ENCODE measurements around the gene CPT1B. TPM values are rescaled to one million over a fixed set of nuclear protein-coding genes. Genes with fewer than 3 reads are reported as not detected.
A peak's percentile ranks its signal among the peaks of the same experiment; 100 is the strongest.
"Not testable (repeated sequence)": the region's sequence is repeated elsewhere in the genome, so short reads cannot be mapped to it uniquely, and the experiment has no call there.

The CPT1B gene
- polyA plus RNA-seq, 1 experiment, result 4.3 TPM

- no peak overlapping the region for H3K4me3 ChIP-seq (ENCODE audit: low read depth, low read length)
- peaks cover 29% of the 10 kb centered on the region for H3K27me3 ChIP-seq (ENCODE audit: control insufficient read depth, insufficient read depth, low read length)
- POLR2A ChIA-PET, result interaction anchor here (1.0 kb wide), 1 partner anchor 19 kb away, joined by 3 read pairs; the partner anchor contains the start of gene SCO2
- CTCF ChIA-PET, result interaction anchor here (1.0 to 1.8 kb wide), 4 partner anchors 11 to 76 kb away, joined by 3 to 17 read pairs (median 6); partner anchors contain the start of gene SYCE3
- H3K36me3 ChIP-seq (ENCODE audit: control insufficient read depth, insufficient read depth, low read length), result no peaks in the 10 kb centered on the region
- no peak for TF ChIP-seq CTCF (IDR thresholded peaks at IDR 0.05; ENCODE audit: insufficient read depth, low read depth, low read length)
- no peak for DNase-seq (ENCODE audit: low read depth)
Measured at GRCh38 chr22:50544746-50545253, 33.4 kb downstream of the CPT1B start.

- no peaks in the 10 kb centered on the region for H3K36me3 ChIP-seq (ENCODE audit: control insufficient read depth, insufficient read depth, low read length)
- H3K27me3 ChIP-seq (ENCODE audit: control insufficient read depth, insufficient read depth, low read length), result peaks cover 26% of the 10 kb centered on the region
- TF ChIP-seq CTCF (IDR thresholded peaks at IDR 0.05; ENCODE audit: insufficient read depth, low read depth, low read length), result peak; percentile 68
- POLR2A ChIA-PET, result no interaction called here
- CTCF ChIA-PET, result interaction anchor here (1.7 to 1.8 kb wide), 2 partner anchors 11 to 77 kb away, joined by 4 to 7 read pairs; no protein-coding TSS in a partner anchor
- DNase-seq (ENCODE audit: low read depth), result no peak
- peak overlapping the region; percentile 18 for H3K4me3 ChIP-seq (ENCODE audit: low read depth, low read length)
Measured at GRCh38 chr22:50544078-50544745, 34.0 kb downstream of the CPT1B start.

- Histone ChIP-seq H3K36me3 (ENCODE audit: control insufficient read depth, insufficient read depth, low read length) (no peaks in the 10 kb centered on the region), H3K4me3 (ENCODE audit: low read depth, low read length) (no peak overlapping the region), H3K27me3 (ENCODE audit: control insufficient read depth, insufficient read depth, low read length) (peaks cover 15% of the 10 kb centered on the region)
- TF ChIP-seq CTCF (IDR thresholded peaks at IDR 0.05; ENCODE audit: insufficient read depth, low read depth, low read length), result no peak
- POLR2A ChIA-PET, result no interaction called here
- DNase-seq (ENCODE audit: low read depth), result no peak
- CTCF ChIA-PET, result interaction anchor here (0.9 to 3.2 kb wide), 4 partner anchors 15 to 23 kb away, joined by 3 to 15 read pairs (median 4); partner anchors contain the start of gene SYCE3
Measured at GRCh38 chr22:50542416-50542927, 35.8 kb downstream of the CPT1B start.

GRCh38 chr22:50541667-50542026, 36.6 kb downstream of the CPT1B start:
- POLR2A ChIA-PET; H3K4me3 ChIP-seq (ENCODE audit: low read depth, low read length); H3K36me3 ChIP-seq (ENCODE audit: control insufficient read depth, insufficient read depth, low read length): not testable (repeated sequence)
- H3K27me3 ChIP-seq (ENCODE audit: control insufficient read depth, insufficient read depth, low read length), result peaks cover 13% of the 10 kb centered on the region
- CTCF ChIA-PET, result interaction anchor here (0.9 to 3.2 kb wide), 4 partner anchors 16 to 24 kb away, joined by 3 to 15 read pairs (median 8); partner anchors contain the start of genes SCO2 and SYCE3
- peak; percentile 87 for DNase-seq (ENCODE audit: low read depth)

GRCh38 chr22:50540381-50540780, 37.8 kb downstream of the CPT1B start:
- TF ChIP-seq CTCF (IDR thresholded peaks at IDR 0.05; ENCODE audit: insufficient read depth, low read depth, low read length), result no peak
- peaks cover 4% of the 10 kb centered on the region for H3K27me3 ChIP-seq (ENCODE audit: control insufficient read depth, insufficient read depth, low read length)
- no peaks in the 10 kb centered on the region for H3K36me3 ChIP-seq (ENCODE audit: control insufficient read depth, insufficient read depth, low read length)
- ChIA-PET CTCF (interaction anchor here (0.6 to 3.2 kb wide), 9 partner anchors 8 to 80 kb away, joined by 3 to 15 read pairs (median 4); partner anchors contain the start of genes CPT1B, SCO2 and SYCE3), POLR2A (interaction anchor here (0.6 kb wide), 1 partner anchor 9 kb away, joined by 6 read pairs; no protein-coding TSS in a partner anchor)
- no peak overlapping the region for H3K4me3 ChIP-seq (ENCODE audit: low read depth, low read length)
- no peak for DNase-seq (ENCODE audit: low read depth)

Measured in BJ (cell line).